Testis (tissue), 3 donors: Measurements from ENCODE around the gene EIF4G1. TPM values are rescaled to one million over a fixed set of nuclear protein-coding genes. Genes with fewer than 3 reads are reported as not detected.

Experiments
- DNase-seq: peaks from one replicate; pipeline ENCODE4 v3.0.0-alpha.2; 2019
- H3K27ac ChIP-seq, 2 donors: fragments of 200-600 bp; sonication (generic); one replicate each; pipeline ENCODE4 v1.5.1; 2019
- H3K27me3 ChIP-seq: fragments of 200-600 bp; sonication (generic); one replicate; pipeline ENCODE4 v1.5.1; 2019
- H3K36me3 ChIP-seq: fragments of 200-600 bp; sonication (generic); one replicate; pipeline ENCODE4 v1.5.1; 2017; ENCODE audit warnings: low read depth; ENCODE audit errors: missing control alignments
- H3K4me1 ChIP-seq: fragments of 200-600 bp; sonication (generic); one replicate; pipeline ENCODE4 v1.5.1; 2019
- H3K4me3 ChIP-seq, 2 donors: fragments of 200-600 bp; sonication (generic); one replicate each; pipeline ENCODE4 v1.5.1; 2017 to 2019
- H3K9me3 ChIP-seq: fragments of 200-600 bp; sonication (generic); one replicate; pipeline ENCODE4 v1.5.1; 2017
- CTCF ChIP-seq, 3 experiments: fragments of 450-650 bp in 2 of 3; fragments of 200-600 bp in 1 of 3; sonication (generic) in 1 of 3; IDR thresholded peaks; one replicate each; pipeline ENCODE4 v1.5.1; 2016 to 2019; ENCODE audit warnings: antibody characterized with exemption in 3 of 3, mild to moderate bottlenecking in 2 of 3, moderate library complexity in 1 of 3
- POLR2A ChIP-seq: fragments of 450-650 bp; IDR thresholded peaks from one replicate; pipeline ENCODE4 v1.6.1; 2017; ENCODE audit warnings: antibody characterized with exemption, mild to moderate bottlenecking, moderate library complexity
- WGBS, 2 donors: methylation state at CpG; one replicate each; pipeline ENCODE4 v1.1.5; 2018; 5-methylcytosine and 5-hydroxymethylcytosine counted together
- intact Hi-C: fragments of 100-400 bp; cut with DNase I; formaldehyde crosslinking; loops from one replicate; pipeline ENCODE4 v1.15.1; 2023; ENCODE audit warnings: low total_unique reads
- polyA plus RNA-seq: library from polyadenylated mRNA; stranded (reverse); fragments of 350-450 nt; fragmentation: Illumina TruSeq; extraction: RNeasy Lipid Tissue Mini Kit (QIAGEN cat#74804); gene quantifications from one replicate; pipeline ENCODE4 v1.2.3, GENCODE V29; 2014; ENCODE audit warnings: low read depth, low replicate concordance; ENCODE audit not compliant: insufficient read depth
- total RNA-seq, 2 donors: library from RNA; depleted of rRNA; stranded (reverse); fragments of >200 nt; gene quantifications; one replicate each; pipeline ENCODE4 v1.2.3, GENCODE V29; 2016

The EIF4G1 gene
- total and polyA plus RNA-seq, 3 donors from 2014 or later: 255 to 295 (median 295) TPM

GRCh38 chr3:184321666-184322065 is 7.3 kb downstream of the EIF4G1 start:
- no peaks in the 10 kb centered on the region for H3K9me3 ChIP-seq
- WGBS, 2 donors: 75 to 81% methylated on average over 5 of the region's 5 CpGs
- H3K27me3 ChIP-seq: no peaks in the 10 kb centered on the region
- peaks cover 47% of the 10 kb centered on the region for H3K4me1 ChIP-seq
- no peak overlapping the region for H3K4me3 ChIP-seq
- TF ChIP-seq POLR2A (no peak), CTCF (IDR thresholded peaks at IDR 0.05) (no peak)
- DNase-seq: no peak
- peak overlapping the region; percentile 17 to 19 for H3K27ac ChIP-seq
- intact Hi-C loops: no loop called here
- peaks cover 4% of the 10 kb centered on the region for H3K36me3 ChIP-seq

GRCh38 chr3:184322731-184323487 is 8.5 kb downstream of the EIF4G1 start:
- TF ChIP-seq POLR2A: no peak
- no peak for TF ChIP-seq CTCF (IDR thresholded peaks at IDR 0.05)
- no peak for DNase-seq
- Histone ChIP-seq H3K27ac (peak overlapping the region in 1 of 2 donors; percentile 2), H3K4me3 (no peak overlapping the region), H3K36me3 (peaks cover 4% of the 10 kb centered on the region), H3K9me3 (no peaks in the 10 kb centered on the region), H3K27me3 (no peaks in the 10 kb centered on the region), H3K4me1 (peaks cover 42% of the 10 kb centered on the region)
- intact Hi-C loops: no loop called here
- 82 to 86% methylated on average over 14 to 20 of the region's 20 CpGs for WGBS, 2 donors

GRCh38 chr3:184323696-184324095 is 9.3 kb downstream of the EIF4G1 start:
- Histone ChIP-seq H3K27me3 (no peaks in the 10 kb centered on the region), H3K4me1 (peaks cover 36% of the 10 kb centered on the region), H3K36me3 (peaks cover 4% of the 10 kb centered on the region), H3K4me3 (no peak overlapping the region), H3K27ac (peak overlapping the region in 1 of 2 donors; percentile 2), H3K9me3 (no peaks in the 10 kb centered on the region)
- DNase-seq: peak; percentile 49
- TF ChIP-seq POLR2A: no peak
- TF ChIP-seq CTCF (IDR thresholded peaks at IDR 0.05): no peak
- 75 to 76% methylated on average over 8 of the region's 8 CpGs for WGBS, 2 donors
- intact Hi-C loops: no loop called here

GRCh38 chr3:184325269-184325668 is 10.9 kb downstream of the EIF4G1 start:
- TF ChIP-seq POLR2A (no peak), CTCF (IDR thresholded peaks at IDR 0.05) (no peak)
- H3K36me3 ChIP-seq: peaks cover 6% of the 10 kb centered on the region
- H3K27me3 ChIP-seq: no peaks in the 10 kb centered on the region
- intact Hi-C loops: no loop called here
- H3K27ac ChIP-seq: no peak overlapping the region
- no peak overlapping the region for H3K4me3 ChIP-seq
- no peak for DNase-seq
- no peaks in the 10 kb centered on the region for H3K9me3 ChIP-seq
- 86 to 90% methylated on average over 13 of the region's 13 CpGs for WGBS, 2 donors
- H3K4me1 ChIP-seq: peaks cover 20% of the 10 kb centered on the region
